ENCODE data around the gene ZNF394. TPM values are rescaled to one million over a fixed set of nuclear protein-coding genes. Genes with fewer than 3 reads are reported as not detected.

The ZNF394 gene
- total RNA-seq, 1 experiment from 2014 or later: 20.0 TPM

GRCh38 chr7:99465421-99465768, 34.7 kb downstream of the ZNF394 start:
- no peak for TF ChIP-seq REST (IDR thresholded peaks at IDR 0.05; ENCODE audit: insufficient read depth in 1 of 2, low read depth in 2 of 2, low read length in 1 of 2)
- TF ChIP-seq POLR2AphosphoS5 (IDR thresholded peaks at IDR 0.05; ENCODE audit: low read depth, low read length): no peak
- no peak for TF ChIP-seq SIN3A (IDR thresholded peaks at IDR 0.05; ENCODE audit: borderline replicate concordance, insufficient read depth, low read depth, low read length)
- no peak for TF ChIP-seq TCF7L2 (IDR thresholded peaks at IDR 0.05; ENCODE audit: low read depth, low read length)
- TF ChIP-seq CTCF (IDR thresholded peaks at IDR 0.05): no peak
- H3K9me3 ChIP-seq (ENCODE audit: control insufficient read depth, insufficient read depth, low read depth, low read length): no peaks in the 10 kb centered on the region
- peak; percentile 5 for ATAC-seq
- CTCF ChIA-PET: no interaction called here
- no peak for DNase-seq (ENCODE audit: low read depth, low spot score)
- POLR2A ChIA-PET: interaction anchor here (0.8 kb wide), 1 partner anchor 16 kb away, joined by 3 read pairs; no protein-coding TSS in a partner anchor
- in situ Hi-C loops (cut with HindIII; ENCODE audit: low pct_unique_long_range_greater_than_20kb, low sequenced_read_pairs) (no loop called here), intact Hi-C loops (cut with micrococcal nuclease; ENCODE audit: unreplicated experiment) (no loop called here)
- peak overlapping the region; percentile 96 to 97 for H3K4me3 ChIP-seq (ENCODE audit: low read depth in 2 of 2, low read length in 2 of 2)
- no peaks in the 10 kb centered on the region for H3K27me3 ChIP-seq (ENCODE audit: control insufficient read depth, insufficient read depth, low read length)
- H3K27ac ChIP-seq (ENCODE audit: low read length): peak overlapping the region; percentile 98
- peaks cover 5% of the 10 kb centered on the region for H3K4me1 ChIP-seq (ENCODE audit: control insufficient read depth, insufficient read depth, low read length)
- H3K36me3 ChIP-seq (ENCODE audit: control insufficient read depth, insufficient read depth, low read length): peaks cover 3% of the 10 kb centered on the region; the same call in 1 of the 2 replicates
- TSS peak; percentile 78 for BruUV-seq (replicated peaks)

- BruUV-seq (replicated peaks): no TSS peak
- H3K9me3 ChIP-seq (ENCODE audit: control insufficient read depth, insufficient read depth, low read depth, low read length): no peaks in the 10 kb centered on the region
- intact Hi-C loops (cut with micrococcal nuclease; ENCODE audit: unreplicated experiment) (no loop called here), in situ Hi-C loops (cut with HindIII; ENCODE audit: low pct_unique_long_range_greater_than_20kb, low sequenced_read_pairs) (no loop called here)
- no peaks in the 10 kb centered on the region for H3K27me3 ChIP-seq (ENCODE audit: control insufficient read depth, insufficient read depth, low read length)
- H3K4me1 ChIP-seq (ENCODE audit: control insufficient read depth, insufficient read depth, low read length): no peaks in the 10 kb centered on the region
- CTCF ChIA-PET: no interaction called here
- no peak overlapping the region for H3K4me3 ChIP-seq (ENCODE audit: low read depth in 2 of 2, low read length in 2 of 2)
- ATAC-seq (no peak), DNase-seq (ENCODE audit: low read depth, low spot score) (no peak)
- H3K36me3 ChIP-seq (ENCODE audit: control insufficient read depth, insufficient read depth, low read length): peaks cover 8% of the 10 kb centered on the region
- H3K27ac ChIP-seq (ENCODE audit: low read length): no peak overlapping the region
- no peak for TF ChIP-seq POLR2AphosphoS5 (IDR thresholded peaks at IDR 0.05; ENCODE audit: low read depth, low read length)
- POLR2A ChIA-PET: no interaction called here
These were observed 38.9 kb downstream of the ZNF394 start for GRCh38 chr7:99461221-99461620.

- Histone ChIP-seq H3K36me3 (ENCODE audit: control insufficient read depth, insufficient read depth, low read length) (peaks cover 8% of the 10 kb centered on the region), H3K4me1 (ENCODE audit: control insufficient read depth, insufficient read depth, low read length) (no peaks in the 10 kb centered on the region), H3K9me3 (ENCODE audit: control insufficient read depth, insufficient read depth, low read depth, low read length) (no peaks in the 10 kb centered on the region), H3K27ac (ENCODE audit: low read length) (no peak overlapping the region), H3K27me3 (ENCODE audit: control insufficient read depth, insufficient read depth, low read length) (no peaks in the 10 kb centered on the region), H3K4me3 (ENCODE audit: low read depth in 2 of 2, low read length in 2 of 2) (no peak overlapping the region)
- DNase-seq (ENCODE audit: low read depth, low spot score) (no peak), ATAC-seq (no peak)
- CTCF ChIA-PET: no interaction called here
- in situ Hi-C loops (cut with HindIII; ENCODE audit: low pct_unique_long_range_greater_than_20kb, low sequenced_read_pairs): no loop called here
- intact Hi-C loops (cut with micrococcal nuclease; ENCODE audit: unreplicated experiment): no loop called here
- BruUV-seq (replicated peaks): no TSS peak
- POLR2A ChIA-PET: no interaction called here
- TF ChIP-seq REST (IDR thresholded peaks at IDR 0.05; ENCODE audit: insufficient read depth in 1 of 2, low read depth in 2 of 2, low read length in 1 of 2) (no peak), SIN3A (IDR thresholded peaks at IDR 0.05; ENCODE audit: borderline replicate concordance, insufficient read depth, low read depth, low read length) (no peak), POLR2AphosphoS5 (IDR thresholded peaks at IDR 0.05; ENCODE audit: low read depth, low read length) (no peak)
These were observed 39.4 kb downstream of the ZNF394 start for GRCh38 chr7:99460651-99461050.

Measured in Panc1 (cell line).